Stomach smooth muscle (tissue), 2 donors: Measurements from ENCODE around the gene TMEM252.

Source experiments
- H3K27ac ChIP-seq: one replicate; pipeline ENCODE4 v1.7.0; 2013; ENCODE audit warnings: mild to moderate bottlenecking, low read length, inconsistent platforms
- H3K27me3 ChIP-seq, 2 donors: one replicate each; pipeline ENCODE4 v1.7.0; 2013; ENCODE audit warnings: low read length in 2 of 2; ENCODE audit not compliant: insufficient read depth in 2 of 2, control insufficient read depth in 1 of 2
- H3K36me3 ChIP-seq, 2 donors: one replicate each; pipeline ENCODE4 v1.7.0; 2013; ENCODE audit warnings: low read length in 2 of 2; ENCODE audit not compliant: control insufficient read depth in 2 of 2, insufficient read depth in 2 of 2
- H3K4me1 ChIP-seq: one replicate; pipeline ENCODE4 v1.7.0; 2013; ENCODE audit warnings: low read length; ENCODE audit not compliant: control insufficient read depth, insufficient read depth
- H3K4me3 ChIP-seq, 2 donors: one replicate each; pipeline ENCODE4 v1.7.0; 2013; ENCODE audit warnings: low read length in 2 of 2
- H3K9ac ChIP-seq, 2 donors: one replicate each; pipeline ENCODE4 v1.7.0; 2013; ENCODE audit warnings: low read length in 2 of 2, mild to moderate bottlenecking in 1 of 2
- H3K9me3 ChIP-seq, 2 donors: one replicate each; pipeline ENCODE4 v1.7.0; 2013; ENCODE audit warnings: low read length in 2 of 2; ENCODE audit not compliant: control insufficient read depth in 2 of 2
- donor health status: healthy.
- donor health status: Pancreatic carcinoma.

The TMEM252 gene

GRCh38 chr9:68500457-68501381 lies 40.0 kb downstream of the TMEM252 start:
- Histone ChIP-seq H3K9ac (peak overlapping the region in 1 of 2 donors; percentile 29), H3K27me3 (no peaks in the 10 kb centered on the region), H3K36me3 (peaks cover 40 to 45% of the 10 kb centered on the region in 2 donors), H3K4me1 (peaks cover 23% of the 10 kb centered on the region), H3K4me3 (no peak overlapping the region), H3K9me3 (no peaks in the 10 kb centered on the region), H3K27ac (peak overlapping the region; percentile 88)

DNA sequence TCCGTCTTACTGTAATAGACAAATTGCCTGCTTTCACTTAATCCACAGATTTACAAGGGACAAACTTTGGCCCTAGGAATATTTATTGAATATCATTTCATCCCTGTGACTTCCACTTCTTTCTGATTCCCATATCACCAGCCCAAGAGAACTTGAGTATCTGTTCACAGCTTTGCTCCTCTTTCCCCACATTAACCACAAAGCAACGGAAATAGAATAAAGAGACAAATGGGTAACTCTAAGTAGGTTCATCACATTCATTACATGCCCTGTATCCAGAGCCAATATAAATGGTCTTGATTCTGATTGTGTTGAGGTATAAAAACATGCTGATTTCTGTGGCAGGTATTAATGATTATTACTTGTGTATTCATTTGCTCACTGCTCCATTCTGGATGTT lies 41.9 kb downstream of the TMEM252 start:
- Histone ChIP-seq H3K9me3 (no peaks in the 10 kb centered on the region), H3K4me3 (no peak overlapping the region), H3K36me3 (peaks cover 42 to 43% of the 10 kb centered on the region in 2 donors), H3K4me1 (peaks cover 28% of the 10 kb centered on the region), H3K27me3 (no peaks in the 10 kb centered on the region), H3K27ac (peak overlapping the region; percentile 88), H3K9ac (no peak overlapping the region)

DNA sequence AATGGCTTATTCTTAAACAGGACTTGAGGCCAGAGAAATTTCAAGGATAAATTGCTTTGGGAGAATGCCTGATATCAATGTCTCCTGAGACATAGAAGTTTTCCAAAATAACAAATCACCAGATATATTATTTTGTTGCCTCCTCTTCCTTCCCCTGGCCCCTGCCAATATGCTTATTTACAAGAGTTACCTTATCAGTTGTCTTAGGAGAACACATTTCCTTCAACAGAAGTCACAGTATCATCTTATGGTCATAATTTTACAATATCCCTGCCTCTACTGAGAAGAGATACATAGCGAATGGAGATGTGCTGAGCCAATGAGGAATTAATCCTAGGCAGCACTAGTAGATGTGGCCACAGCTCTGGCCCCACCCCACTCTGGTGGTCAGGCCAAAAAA lies 43.1 kb downstream of the TMEM252 start:
- peaks cover 40% of the 10 kb centered on the region for H3K4me1 ChIP-seq
- no peaks in the 10 kb centered on the region for H3K9me3 ChIP-seq
- no peak overlapping the region for H3K9ac ChIP-seq
- H3K36me3 ChIP-seq = peaks cover 33 to 35% of the 10 kb centered on the region in 2 donors
- H3K4me3 ChIP-seq = no peak overlapping the region
- H3K27ac ChIP-seq = peak overlapping the region; percentile 88
- no peaks in the 10 kb centered on the region for H3K27me3 ChIP-seq

- Histone ChIP-seq H3K9ac (no peak overlapping the region), H3K36me3 (peaks cover 26% of the 10 kb centered on the region in 2 donors), H3K27ac (peak overlapping the region; percentile 25), H3K4me3 (no peak overlapping the region), H3K27me3 (no peaks in the 10 kb centered on the region), H3K4me1 (peaks cover 43% of the 10 kb centered on the region), H3K9me3 (no peaks in the 10 kb centered on the region)
These were observed 44.3 kb downstream of the TMEM252 start for GRCh38 chr9:68496356-68496755.

- no peak overlapping the region for H3K9ac ChIP-seq
- peaks cover 19 to 21% of the 10 kb centered on the region in 2 donors for H3K36me3 ChIP-seq
- no peak overlapping the region for H3K4me3 ChIP-seq
- no peaks in the 10 kb centered on the region for H3K27me3 ChIP-seq
- H3K4me1 ChIP-seq = peaks cover 32% of the 10 kb centered on the region
- H3K9me3 ChIP-seq = no peaks in the 10 kb centered on the region
- peak overlapping the region; percentile 70 for H3K27ac ChIP-seq
These were observed 45.4 kb downstream of the TMEM252 start for GRCh38 chr9:68495247-68495646.

GRCh38 chr9:68493958-68494577 lies 46.6 kb downstream of the TMEM252 start:
- H3K27me3 ChIP-seq = no peaks in the 10 kb centered on the region
- peak overlapping the region; percentile 70 for H3K27ac ChIP-seq
- no peaks in the 10 kb centered on the region for H3K9me3 ChIP-seq
- H3K9ac ChIP-seq = no peak overlapping the region
- H3K4me3 ChIP-seq = no peak overlapping the region
- peaks cover 10 to 11% of the 10 kb centered on the region in 2 donors for H3K36me3 ChIP-seq
- peaks cover 30% of the 10 kb centered on the region for H3K4me1 ChIP-seq

DNA sequence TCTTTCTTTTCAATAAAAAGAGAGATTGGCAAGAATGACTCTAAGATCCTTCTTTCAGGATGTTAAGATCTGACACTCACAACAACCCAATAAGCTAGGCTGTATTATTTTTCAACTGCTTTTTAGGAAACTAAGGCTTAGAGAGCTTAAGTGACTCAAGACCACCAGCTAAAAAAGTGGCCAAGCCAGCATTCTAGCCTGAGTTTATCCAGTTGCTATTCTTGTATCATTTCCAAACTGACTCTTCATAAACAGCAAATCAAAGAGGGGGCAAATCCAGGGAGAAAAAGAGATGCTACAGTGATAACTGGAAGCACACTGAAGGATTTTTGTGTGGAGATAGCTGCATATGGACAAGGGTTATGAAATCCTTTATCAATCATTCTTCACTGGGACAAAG lies 47.1 kb downstream of the TMEM252 start:
- Histone ChIP-seq H3K9me3 (no peaks in the 10 kb centered on the region), H3K9ac (peak overlapping the region in 1 of 2 donors; percentile 7), H3K36me3 (peaks cover 5 to 13% of the 10 kb centered on the region in 2 donors), H3K4me3 (no peak overlapping the region), H3K4me1 (peaks cover 29% of the 10 kb centered on the region), H3K27me3 (no peaks in the 10 kb centered on the region), H3K27ac (peak overlapping the region; percentile 70)

DNA sequence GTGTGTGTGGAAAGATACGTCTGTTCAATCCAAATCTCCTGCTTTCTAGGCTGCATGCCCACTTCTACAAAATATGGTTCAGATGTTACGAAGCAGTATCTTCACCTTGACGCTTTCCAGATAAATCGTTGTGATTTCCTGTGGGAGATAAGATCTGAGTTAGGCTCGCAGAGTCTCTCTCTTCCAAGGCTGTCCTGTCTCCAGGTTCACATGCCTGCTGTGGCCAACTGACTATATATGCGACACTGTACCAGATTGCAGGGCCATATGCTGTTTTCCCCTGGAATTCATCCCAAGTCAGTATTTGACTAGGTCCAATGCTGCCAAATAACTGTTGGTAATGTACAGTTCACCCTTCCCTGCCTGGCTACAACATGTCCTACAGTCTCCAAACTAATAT lies 47.9 kb downstream of the TMEM252 start:
- Histone ChIP-seq H3K4me3 (no peak overlapping the region), H3K9ac (no peak overlapping the region), H3K27me3 (no peaks in the 10 kb centered on the region), H3K27ac (peak overlapping the region; percentile 70), H3K36me3 (peaks cover 9 to 18% of the 10 kb centered on the region in 2 donors), H3K9me3 (no peaks in the 10 kb centered on the region), H3K4me1 (peaks cover 28% of the 10 kb centered on the region)

DNA sequence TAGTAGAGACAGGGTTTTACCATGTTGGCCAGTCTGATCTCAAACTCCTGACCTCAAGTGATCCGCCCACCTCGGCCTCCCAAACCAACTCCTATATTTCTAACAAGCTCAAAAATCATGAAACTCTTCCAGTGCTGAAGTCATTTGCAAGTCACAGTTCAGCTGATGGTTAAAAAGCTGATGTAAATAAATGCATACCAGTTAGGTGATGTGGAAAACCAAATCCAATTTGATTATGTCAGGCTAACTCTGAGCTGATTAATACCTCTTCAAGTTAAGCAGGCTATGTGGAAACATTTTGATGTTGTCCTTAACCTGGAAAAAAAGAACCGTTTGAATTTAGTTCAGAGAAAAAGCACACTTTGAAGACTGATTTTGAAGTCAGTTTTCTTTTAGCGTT lies 51.0 kb downstream of the TMEM252 start:
- H3K4me1 ChIP-seq = peaks cover 24% of the 10 kb centered on the region
- no peaks in the 10 kb centered on the region for H3K27me3 ChIP-seq
- peaks cover 5 to 11% of the 10 kb centered on the region in 2 donors for H3K9me3 ChIP-seq
- no peak overlapping the region for H3K9ac ChIP-seq
- peaks cover 31 to 37% of the 10 kb centered on the region in 2 donors for H3K36me3 ChIP-seq
- H3K27ac ChIP-seq = peak overlapping the region; percentile 70
- H3K4me3 ChIP-seq = no peak overlapping the region

DNA sequence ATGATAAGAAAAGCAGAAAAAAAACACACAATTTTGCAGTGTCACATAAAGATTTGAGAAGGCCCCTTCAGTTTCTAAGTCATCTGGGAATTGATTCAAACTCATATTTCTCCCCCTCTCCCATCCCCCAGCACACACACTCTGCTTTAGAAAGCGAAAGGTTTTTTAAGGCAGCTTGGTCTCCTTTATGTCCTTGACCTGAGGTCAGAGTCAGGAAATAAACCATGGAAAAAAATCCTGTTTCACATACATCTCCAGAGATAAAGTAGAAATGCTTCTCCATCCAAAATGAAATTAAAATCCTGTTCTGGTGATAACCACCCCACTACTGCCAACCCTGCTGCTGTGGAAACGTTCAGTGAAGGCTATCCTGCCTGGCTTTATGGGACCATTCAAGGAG lies 52.6 kb downstream of the TMEM252 start:
- H3K9ac ChIP-seq = no peak overlapping the region
- H3K27me3 ChIP-seq = no peaks in the 10 kb centered on the region
- H3K9me3 ChIP-seq = peaks cover 5 to 11% of the 10 kb centered on the region in 2 donors
- H3K27ac ChIP-seq = peak overlapping the region; percentile 70
- H3K4me3 ChIP-seq = no peak overlapping the region
- peaks cover 9% of the 10 kb centered on the region for H3K4me1 ChIP-seq
- peaks cover 42% of the 10 kb centered on the region in 2 donors for H3K36me3 ChIP-seq
